ENCODE measurements around the gene C11orf16.

GRCh38 chr11:8932564-8933180 is at the start of gene C11orf16:
- no peak for TF ChIP-seq CTCF (IDR thresholded peaks at IDR 0.05)
- TF ChIP-seq CHD2 (IDR thresholded peaks at IDR 0.05; ENCODE audit: low read length, partially characterized antibody): no peak
- no peak for TF ChIP-seq GABPA (IDR thresholded peaks at IDR 0.05; ENCODE audit: low read depth)
- no peak for TF ChIP-seq TCF12 (IDR thresholded peaks at IDR 0.05)
- no peak for TF ChIP-seq POLR2AphosphoS5 (IDR thresholded peaks at IDR 0.05; ENCODE audit: low read depth, low read length)
- no peak for TF ChIP-seq NFIC (IDR thresholded peaks at IDR 0.05; ENCODE audit: borderline replicate concordance)
- no peak for TF ChIP-seq SIN3A (IDR thresholded peaks at IDR 0.05; ENCODE audit: borderline replicate concordance, low read depth, low read length)
- no peak for TF ChIP-seq USF2 (IDR thresholded peaks at IDR 0.05; ENCODE audit: borderline replicate concordance, low read depth, low read length)
- TF ChIP-seq GATA2 (CRISPR knock-in tag; IDR thresholded peaks at IDR 0.05): no peak
